Gastrocnemius medialis (tissue), 4 donors: ENCODE data around the gene CPNE2.

Experiments
- POLR2A ChIP-seq, 2 donors: fragments of 450-650 bp; IDR thresholded peaks; one replicate each; pipeline ENCODE4 v1.6.1; 2017; ENCODE audit warnings: antibody characterized with exemption in 2 of 2, mild to moderate bottlenecking in 2 of 2, moderate library complexity in 2 of 2
- TF ChIP-seq, protein P1 (sequence below), 5 experiments: fragments of 450-650 bp in 3 of 5; fragments of 200-600 bp in 2 of 5; sonication (generic) in 2 of 5; IDR thresholded peaks in 4 of 5; conservative IDR thresholded peaks in 1 of 5; 1 replicate in 4 of 5; 2 replicates in 1 of 5; pipeline ENCODE4 v1.5.1; 2016 to 2019; ENCODE audit warnings: antibody characterized with exemption in 5 of 5, mild to moderate bottlenecking in 3 of 5, moderate library complexity in 3 of 5

DNA sequence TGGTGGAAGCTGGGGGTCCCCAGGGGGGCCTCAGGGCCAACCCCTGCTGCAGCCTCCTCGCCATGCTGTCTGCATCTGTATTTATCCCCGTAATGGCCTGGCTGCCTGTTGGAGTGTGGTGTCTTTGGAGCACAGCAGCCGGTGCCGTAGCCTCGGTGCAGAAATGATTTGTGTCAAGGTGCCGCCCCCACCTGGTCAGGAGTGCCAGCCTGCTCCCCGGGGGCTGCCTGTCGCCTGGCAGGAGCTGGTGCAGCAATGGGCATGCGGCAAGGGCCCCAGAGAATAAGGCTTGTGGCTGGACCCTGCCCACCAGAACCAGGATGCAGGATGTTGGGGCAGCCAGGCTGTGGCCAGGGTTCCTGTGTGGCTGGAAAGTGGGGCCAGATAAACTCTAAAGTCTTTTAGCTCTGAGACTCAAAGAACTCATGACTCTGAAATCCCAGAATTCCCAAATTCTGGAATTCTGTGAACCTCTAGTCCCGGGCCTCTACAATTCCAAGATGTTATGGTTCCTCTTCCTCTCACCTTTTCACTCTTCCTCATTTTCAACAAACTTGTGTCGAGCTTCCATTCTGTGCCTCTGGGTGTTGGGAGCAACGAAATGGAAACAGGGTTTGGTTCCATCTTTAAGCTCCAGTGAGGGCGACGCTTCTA is 5.9 kb downstream of the CPNE2 start:
- TF ChIP-seq, protein P1, sequence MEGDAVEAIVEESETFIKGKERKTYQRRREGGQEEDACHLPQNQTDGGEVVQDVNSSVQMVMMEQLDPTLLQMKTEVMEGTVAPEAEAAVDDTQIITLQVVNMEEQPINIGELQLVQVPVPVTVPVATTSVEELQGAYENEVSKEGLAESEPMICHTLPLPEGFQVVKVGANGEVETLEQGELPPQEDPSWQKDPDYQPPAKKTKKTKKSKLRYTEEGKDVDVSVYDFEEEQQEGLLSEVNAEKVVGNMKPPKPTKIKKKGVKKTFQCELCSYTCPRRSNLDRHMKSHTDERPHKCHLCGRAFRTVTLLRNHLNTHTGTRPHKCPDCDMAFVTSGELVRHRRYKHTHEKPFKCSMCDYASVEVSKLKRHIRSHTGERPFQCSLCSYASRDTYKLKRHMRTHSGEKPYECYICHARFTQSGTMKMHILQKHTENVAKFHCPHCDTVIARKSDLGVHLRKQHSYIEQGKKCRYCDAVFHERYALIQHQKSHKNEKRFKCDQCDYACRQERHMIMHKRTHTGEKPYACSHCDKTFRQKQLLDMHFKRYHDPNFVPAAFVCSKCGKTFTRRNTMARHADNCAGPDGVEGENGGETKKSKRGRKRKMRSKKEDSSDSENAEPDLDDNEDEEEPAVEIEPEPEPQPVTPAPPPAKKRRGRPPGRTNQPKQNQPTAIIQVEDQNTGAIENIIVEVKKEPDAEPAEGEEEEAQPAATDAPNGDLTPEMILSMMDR (IDR thresholded peaks at IDR 0.05 in 4 of 5, conservative IDR thresholded peaks at IDR 0.05 in 1 of 5) = no peak
- TF ChIP-seq POLR2A (IDR thresholded peaks at IDR 0.05) = no peak
